NCI-H187 treated with DMSO at 0.1 percent for 48 hours (cell line): ENCODE results near the gene CTU1.

Source experiments
- DNase-seq: peaks from one replicate; lab custom pipeline; 2025; lab: John Stamatoyannopoulos, UW

The CTU1 gene

GRCh38 chr19:51082611-51083010 lies 25.6 kb downstream of the CTU1 start, which contains the start of gene KLK14:
KLK14 (minus strand) TSS chr19:51082887; CDS start chr19:51082614, 273 bp downstream.
- DNase-seq: no peak

GRCh38 chr19:51081476-51081875 lies 26.7 kb downstream of the CTU1 start:
- no peak for DNase-seq

- DNase-seq: no peak
Observed at GRCh38 chr19:51079481-51080110, 28.6 kb downstream of the CTU1 start.

GRCh38 chr19:51078731-51079130 lies 29.5 kb downstream of the CTU1 start:
- DNase-seq: no peak

- DNase-seq: no peak
Observed at GRCh38 chr19:51078104-51078503, 30.1 kb downstream of the CTU1 start.

- no peak for DNase-seq
Observed at GRCh38 chr19:51076631-51077213, 31.5 kb downstream of the CTU1 start.

- no peak for DNase-seq
Observed at GRCh38 chr19:51075998-51076397, 32.2 kb downstream of the CTU1 start.

- no peak for DNase-seq
Observed at GRCh38 chr19:51071095-51071405, 37.2 kb downstream of the CTU1 start.

- no peak for DNase-seq
Observed at GRCh38 chr19:51070334-51071094, 37.7 kb downstream of the CTU1 start.

- no peak for DNase-seq
Observed at GRCh38 chr19:51066393-51067186, 41.6 kb downstream of the CTU1 start.

- DNase-seq: no peak
Observed at GRCh38 chr19:51065221-51065960, 42.8 kb downstream of the CTU1 start.

- no peak for DNase-seq
Observed at GRCh38 chr19:51064534-51065220, 43.5 kb downstream of the CTU1 start, which contains the start of gene KLK13. KLK13 (minus strand) TSS chr19:51065092; CDS start chr19:51065067, 25 bp downstream.

- DNase-seq: no peak
Observed at GRCh38 chr19:51063664-51064063, 44.5 kb downstream of the CTU1 start.

- DNase-seq: no peak
Observed at GRCh38 chr19:51060973-51061372, 47.2 kb downstream of the CTU1 start.

- no peak for DNase-seq
Observed at GRCh38 chr19:51060336-51060735, 47.9 kb downstream of the CTU1 start.

GRCh38 chr19:51059715-51060114 lies 48.5 kb downstream of the CTU1 start:
- no peak for DNase-seq

GRCh38 chr19:51055866-51056265 lies 52.3 kb downstream of the CTU1 start:
- no peak for DNase-seq
